GM21528 (cell line): ENCODE results near the gene STX10.
"Not testable (repeated sequence)": the region's sequence is repeated elsewhere in the genome, so short reads cannot be mapped to it uniquely, and the experiment has no call there.

Source experiments
- ATAC-seq: cut with Tn5 transposase; IDR thresholded peaks from one replicate; pipeline ENCODE4 v1.9.1; 2021; ENCODE audit warnings: mild to moderate bottlenecking, moderate library complexity; ENCODE audit not compliant: unreplicated experiment, low FRiP score

Gene STX10, protein sequence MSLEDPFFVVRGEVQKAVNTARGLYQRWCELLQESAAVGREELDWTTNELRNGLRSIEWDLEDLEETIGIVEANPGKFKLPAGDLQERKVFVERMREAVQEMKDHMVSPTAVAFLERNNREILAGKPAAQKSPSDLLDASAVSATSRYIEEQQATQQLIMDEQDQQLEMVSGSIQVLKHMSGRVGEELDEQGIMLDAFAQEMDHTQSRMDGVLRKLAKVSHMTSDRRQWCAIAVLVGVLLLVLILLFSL

DNA sequence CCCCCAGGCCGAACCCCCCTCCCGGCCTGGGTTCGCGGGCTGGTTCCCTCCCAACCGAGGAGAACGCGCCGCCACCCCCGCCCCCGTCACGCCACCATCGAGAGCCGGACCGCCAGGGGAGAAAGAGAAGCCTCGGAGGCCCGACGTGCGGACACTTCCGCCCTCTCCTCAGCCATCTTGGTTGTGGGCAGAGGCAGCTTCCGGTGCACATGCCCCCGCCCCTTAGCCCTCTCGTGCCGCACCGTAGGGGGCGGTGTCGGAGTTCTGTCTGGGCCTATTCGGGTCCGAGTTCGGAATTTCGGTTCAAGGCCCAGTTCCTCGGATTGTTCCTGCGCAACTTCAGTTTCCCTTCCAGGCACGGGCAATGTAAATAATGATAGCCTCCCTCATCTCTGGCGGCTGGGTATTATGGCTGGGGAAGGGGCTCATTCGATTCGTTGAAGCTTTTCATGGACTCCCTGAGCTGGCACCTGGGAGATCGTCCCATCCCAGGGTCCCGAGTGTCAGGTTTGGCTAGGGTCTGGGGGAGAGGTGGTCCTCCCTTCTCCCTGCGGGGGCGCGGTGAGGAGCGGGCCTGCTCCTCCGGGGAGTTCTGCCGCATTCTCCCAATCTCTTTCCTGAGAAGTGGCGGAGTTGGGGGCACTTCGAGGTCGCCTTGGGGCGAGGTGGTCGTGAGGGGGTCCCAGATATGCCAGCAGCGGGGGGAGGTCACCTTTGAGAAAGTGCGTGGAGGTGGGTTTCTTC, at the start of gene STX10, which contains the start of gene IER2:
TSS of gene STX10 (minus strand) at position 189 of the 744 bp plus-strand sequence. CDS start 202 bp downstream, outside the sequence.
TSS of gene IER2 (plus strand) at position 225 of the 744 bp plus-strand sequence. CDS start 2,776 bp downstream, outside the sequence.
- ATAC-seq: peak; percentile 22

- ATAC-seq: no peak
Observed at GRCh38 chr19:13198634-13199033, 48.5 kb upstream of the STX10 start.

GRCh38 chr19:13195678-13196077, 45.5 kb upstream of the STX10 start:
- ATAC-seq: no peak

DNA sequence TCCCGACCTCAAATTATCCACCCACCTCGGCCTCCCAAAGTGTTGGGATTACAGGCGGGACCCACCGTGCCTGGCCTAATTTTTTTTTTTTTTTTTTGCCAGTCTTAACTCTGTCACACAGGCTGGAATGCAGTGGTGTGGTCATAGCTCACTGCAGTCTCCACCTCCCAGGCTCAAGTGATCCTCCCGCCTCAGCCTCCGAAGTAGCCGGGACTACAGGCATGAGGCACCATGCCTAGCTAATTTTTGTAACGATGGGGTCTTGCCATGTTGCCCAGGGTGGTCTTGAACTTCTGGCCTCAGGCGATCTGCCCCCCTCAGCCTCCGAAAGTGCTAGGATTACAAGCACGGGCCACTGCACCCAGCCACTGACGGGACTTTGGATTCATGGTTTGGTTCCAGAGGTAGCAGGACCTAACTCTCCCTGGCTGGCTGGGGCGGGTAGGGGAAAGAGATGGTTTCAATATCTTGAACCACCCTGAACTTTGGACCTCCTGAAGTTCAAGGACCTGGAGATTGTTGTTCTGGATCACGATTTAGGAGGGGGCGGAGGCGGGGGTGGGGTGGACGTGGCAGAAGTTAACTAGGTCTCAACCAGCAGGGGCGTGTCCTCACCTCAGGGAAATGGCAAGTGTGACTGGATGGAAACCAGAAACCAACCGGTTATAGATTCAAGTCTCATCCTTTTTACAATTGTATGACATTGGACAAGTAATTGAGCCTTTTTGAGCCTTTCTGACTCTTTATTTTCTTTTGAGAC, 40.8 kb upstream of the STX10 start:
- no peak for ATAC-seq

GRCh38 chr19:13189600-13189999, 39.4 kb upstream of the STX10 start:
- ATAC-seq: no peak

DNA sequence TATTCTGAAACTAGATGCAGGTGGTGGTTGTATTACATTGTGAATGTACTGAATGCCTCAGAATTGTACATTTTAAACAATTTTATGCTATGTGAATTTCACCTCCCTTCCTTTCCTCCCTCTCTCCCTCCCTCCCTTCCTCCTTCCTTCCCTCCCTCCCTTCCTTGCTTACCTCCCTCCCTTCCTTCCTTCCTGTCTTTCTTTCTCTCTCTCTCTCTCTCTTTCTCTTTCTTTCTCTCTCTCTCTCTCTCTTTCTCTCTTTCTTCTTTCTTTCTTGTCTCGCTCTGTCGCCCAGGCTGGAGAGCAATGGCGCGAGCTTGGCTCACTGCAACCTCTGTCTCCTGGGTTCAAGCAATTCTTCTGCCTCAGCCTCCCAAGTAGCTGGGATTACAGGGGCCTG, 37.2 kb upstream of the STX10 start:
- ATAC-seq: no peak

GRCh38 chr19:13186688-13187087, 36.5 kb upstream of the STX10 start:
- not testable (repeated sequence) for ATAC-seq

DNA sequence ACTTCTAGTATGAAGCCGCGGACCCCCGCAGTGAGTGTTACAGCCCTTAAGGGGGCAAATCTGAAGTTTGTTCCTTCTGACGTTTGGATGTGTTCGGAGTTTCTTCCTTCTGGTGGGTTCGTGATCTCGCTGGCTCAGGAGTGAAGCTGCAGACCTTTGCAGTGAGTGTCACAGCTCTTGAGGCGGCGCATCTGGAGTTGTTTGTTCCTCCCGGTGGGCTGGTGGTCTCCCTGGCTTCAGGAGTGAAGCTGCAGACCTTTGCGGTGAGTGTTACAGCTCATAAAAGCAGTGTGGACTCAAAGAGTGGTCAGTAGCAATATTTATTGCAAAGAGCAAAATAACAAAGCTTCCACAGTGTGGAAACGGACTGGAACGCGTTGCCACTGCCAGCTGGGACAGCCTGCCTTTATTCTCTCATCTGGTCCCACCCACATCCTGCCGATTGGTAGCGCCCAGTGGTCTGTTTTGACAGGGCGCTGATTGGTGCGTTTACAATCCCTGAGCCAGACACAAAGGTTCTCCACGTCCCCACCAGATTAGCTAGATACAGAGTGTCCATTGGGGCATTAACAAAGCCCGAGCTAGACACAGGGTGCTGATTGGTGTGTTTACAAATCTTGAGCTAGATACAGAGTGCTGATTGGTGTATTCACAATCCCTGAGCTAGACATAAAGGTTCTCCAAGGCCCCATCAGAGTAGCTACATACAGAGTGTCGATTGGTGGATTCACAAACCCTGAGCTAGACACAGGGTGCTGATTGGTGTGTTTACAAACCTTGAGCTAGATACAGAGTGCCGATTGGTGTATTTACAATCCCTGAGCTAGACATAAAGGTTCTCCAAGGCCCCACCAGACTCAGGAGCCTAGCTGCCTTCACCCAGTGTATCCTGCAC, 35.8 kb upstream of the STX10 start:
- not testable (repeated sequence) for ATAC-seq

GRCh38 chr19:13184926-13185325, 34.8 kb upstream of the STX10 start:
- ATAC-seq: not testable (repeated sequence)

DNA sequence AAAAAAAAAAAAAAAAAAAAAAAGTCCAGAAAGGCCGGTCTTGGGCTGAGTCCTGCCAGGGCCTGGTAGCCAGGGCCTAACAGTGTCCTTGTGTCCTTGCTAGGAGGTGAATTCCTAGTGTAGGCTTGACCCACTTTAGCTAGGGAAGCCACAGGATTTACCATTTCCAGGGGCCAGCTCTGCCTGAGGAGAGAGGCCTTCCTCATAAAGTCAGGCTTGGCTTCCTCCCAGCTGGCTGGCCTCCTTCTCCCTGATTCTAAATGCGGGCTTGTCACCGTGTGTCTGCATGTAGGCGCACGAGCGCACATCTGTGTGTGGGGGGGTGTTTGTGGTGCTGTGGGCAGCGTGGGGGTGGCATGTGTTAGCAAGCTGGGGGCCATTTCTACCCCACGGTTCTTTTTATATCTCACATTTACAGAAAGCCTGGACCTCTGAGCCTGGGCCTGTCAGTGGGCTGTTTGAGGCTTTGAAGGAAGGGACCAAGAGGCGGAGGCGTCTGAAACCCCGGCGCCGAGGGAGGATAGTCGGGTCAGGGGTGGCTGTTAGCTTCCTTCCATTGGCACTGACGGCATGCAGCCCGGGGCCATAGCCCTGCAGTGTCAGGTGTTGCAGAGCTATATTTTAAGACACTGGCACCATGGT, 31.7 kb upstream of the STX10 start:
- ATAC-seq: no peak

DNA sequence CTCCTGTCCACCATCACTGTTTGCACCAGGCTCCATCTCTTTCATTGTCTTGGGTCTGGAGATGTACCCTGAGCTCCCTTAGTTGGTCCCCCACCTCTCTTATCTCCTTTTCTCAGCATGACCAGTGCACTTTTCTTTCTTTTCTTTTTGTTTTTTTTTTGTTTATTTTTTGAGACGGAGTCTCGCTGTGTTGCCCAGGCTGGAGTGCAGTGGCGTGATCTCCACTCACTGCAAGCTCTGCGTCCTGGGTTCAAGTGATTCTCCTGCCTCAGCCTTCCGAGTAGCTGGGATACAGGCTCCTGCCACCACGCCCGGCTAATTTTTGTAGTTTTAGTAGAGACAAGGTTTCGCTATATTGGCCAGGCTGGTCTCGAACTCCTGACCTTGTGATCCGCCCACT, 28.1 kb upstream of the STX10 start:
- not testable (repeated sequence) for ATAC-seq

GRCh38 chr19:13177584-13177983, 27.4 kb upstream of the STX10 start:
- ATAC-seq: not testable (repeated sequence)

DNA sequence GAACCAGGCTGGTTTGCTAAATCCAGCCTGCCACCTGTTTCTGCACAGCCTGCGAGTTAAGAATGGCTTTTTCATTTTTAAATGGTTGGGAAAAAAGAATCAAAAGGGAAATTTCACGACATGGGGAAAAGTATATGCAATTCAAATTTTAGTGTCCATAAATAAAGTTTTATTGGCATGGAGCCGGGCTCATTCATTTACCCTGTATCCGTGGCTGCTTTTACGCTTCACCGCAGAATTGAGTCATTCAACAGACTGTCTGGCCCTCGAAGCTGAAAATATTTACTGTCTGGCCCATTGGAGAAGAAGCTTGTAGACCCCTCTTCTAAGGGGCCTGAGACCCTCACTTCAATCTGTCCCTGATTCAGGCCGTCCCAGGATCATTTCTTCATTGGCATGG, 26.2 kb upstream of the STX10 start:
- ATAC-seq: no peak

DNA sequence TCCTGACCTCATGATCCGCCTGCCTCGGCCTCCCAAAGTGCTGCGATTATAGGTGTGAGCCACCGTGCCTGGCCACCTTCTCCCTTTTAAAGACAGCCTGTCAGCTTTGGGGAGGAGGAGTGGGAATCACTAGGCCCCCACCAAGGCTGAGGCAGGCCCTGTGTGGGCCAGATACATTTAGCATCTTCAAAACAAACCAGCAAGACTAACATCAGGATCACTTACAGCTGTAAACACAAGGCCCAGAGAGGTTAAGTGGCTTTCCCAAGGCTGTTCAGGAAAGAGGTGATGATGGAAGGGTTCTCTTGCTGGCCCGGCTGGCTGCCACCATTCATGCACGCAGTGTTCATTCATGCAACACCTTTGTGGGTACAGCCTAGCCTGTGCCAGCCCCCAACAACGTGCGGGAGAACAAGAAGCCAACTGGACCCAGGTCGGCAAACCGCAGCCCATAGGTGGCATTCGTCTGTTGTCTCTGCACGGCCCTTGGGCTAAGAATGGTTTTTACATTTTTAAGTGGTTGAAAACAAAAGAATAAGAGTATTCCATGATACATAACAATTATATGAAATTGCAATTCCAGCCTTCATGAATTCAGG, 23.1 kb upstream of the STX10 start:
- no peak for ATAC-seq

GRCh38 chr19:13172346-13173138, 22.4 kb upstream of the STX10 start:
- no peak for ATAC-seq

- no peak for ATAC-seq
Observed at GRCh38 chr19:13171146-13171545, 21.0 kb upstream of the STX10 start.

- ATAC-seq: no peak
Observed at GRCh38 chr19:13169769-13170168, 19.6 kb upstream of the STX10 start.

DNA sequence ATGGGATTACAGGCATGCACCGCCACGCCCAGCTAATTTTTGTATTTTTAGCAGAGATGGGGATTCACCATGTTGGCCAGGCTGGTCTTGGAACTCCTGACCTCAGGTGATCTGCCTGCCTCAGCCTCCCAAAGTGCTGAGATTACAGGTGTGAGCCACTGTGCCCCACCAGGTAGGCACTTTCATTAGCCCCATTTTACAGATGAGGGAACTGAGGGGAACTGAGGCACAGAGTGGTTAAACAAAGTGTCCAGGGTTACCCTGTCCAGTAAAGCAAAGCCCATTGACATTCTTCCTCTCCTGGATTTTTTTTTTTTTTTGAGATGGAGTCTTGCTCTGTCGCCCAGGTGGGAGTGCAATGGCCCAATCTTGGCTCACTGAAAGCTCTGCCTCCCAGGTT, 16.0 kb upstream of the STX10 start:
- not testable (repeated sequence) for ATAC-seq
